SK-N-SH treated with all-trans-retinoic acid at 6 μM for 48 hours (cell line): ENCODE results near the gene TIAM1.

Source experiments
- ATAC-seq: fragments of 200-7000 bp; cut with Tn5 transposase; 3 replicates; pipeline ENCODE4 v1.9.1; 2020; ENCODE audit warnings: mild to moderate bottlenecking, moderate library complexity
- ARNTL ChIP-seq: fragments of 450-650 bp; formaldehyde crosslinking; IDR thresholded peaks from 2 replicates; pipeline ENCODE4 v1.5.0; 2020; ENCODE audit warnings: low read depth, mild to moderate bottlenecking, moderate library complexity, borderline replicate concordance
- CREB5 ChIP-seq: fragments of 250-450 bp; sonication (Bioruptor Pico); IDR thresholded peaks from 2 replicates; pipeline ENCODE4 v1.5.1; 2020; ENCODE audit warnings: low read depth, mild to moderate bottlenecking, moderate library complexity
- CSDC2 ChIP-seq: fragments of 250-450 bp; sonication (Bioruptor Pico); IDR thresholded peaks from 2 replicates; pipeline ENCODE4 v1.5.0; 2020; ENCODE audit warnings: mild to moderate bottlenecking, moderate library complexity
- ESRRG ChIP-seq: fragments of 250-450 bp; sonication (Bioruptor Pico); IDR thresholded peaks from 2 replicates; pipeline ENCODE4 v1.6.1; 2021; ENCODE audit warnings: mild to moderate bottlenecking
- GLIS3 ChIP-seq: fragments of 250-450 bp; sonication (Bioruptor Pico); IDR thresholded peaks from 2 replicates; pipeline ENCODE4 v1.5.0; 2020; ENCODE audit warnings: mild to moderate bottlenecking, moderate library complexity
- ISL1 ChIP-seq: fragments of 250-450 bp; sonication (Bioruptor Pico); IDR thresholded peaks from 2 replicates; pipeline ENCODE4 v2.1.2; 2022; ENCODE audit warnings: mild to moderate bottlenecking, moderate library complexity
- POU6F1 ChIP-seq: fragments of 250-450 bp; sonication (Bioruptor Pico); IDR thresholded peaks from 2 replicates; pipeline ENCODE4 v1.8.0; 2021; ENCODE audit warnings: low read depth, mild to moderate bottlenecking, moderate library complexity, borderline replicate concordance
- PPARA ChIP-seq: fragments of 250-450 bp; sonication (Bioruptor Pico); IDR thresholded peaks from 2 replicates; pipeline ENCODE4 v1.5.0; 2020; ENCODE audit warnings: mild to moderate bottlenecking, borderline replicate concordance
- RARB ChIP-seq: fragments of 250-450 bp; sonication (Bioruptor Pico); IDR thresholded peaks from 2 replicates; pipeline ENCODE4 v1.8.0; 2021; ENCODE audit warnings: mild to moderate bottlenecking, moderate library complexity
- SNAI2 ChIP-seq: fragments of 250-450 bp; sonication (Bioruptor Pico); IDR thresholded peaks from 2 replicates; pipeline ENCODE4 v1.5.0; 2020; ENCODE audit warnings: mild to moderate bottlenecking, moderate library complexity
- TCF4 ChIP-seq: fragments of 250-450 bp; sonication (Bioruptor Pico); IDR thresholded peaks from 2 replicates; pipeline ENCODE4 v1.8.0; 2021; ENCODE audit warnings: mild to moderate bottlenecking, moderate library complexity, borderline replicate concordance
- TOX ChIP-seq: fragments of 250-450 bp; sonication (Bioruptor Pico); IDR thresholded peaks from 2 replicates; pipeline ENCODE4 v1.8.0; 2021; ENCODE audit warnings: mild to moderate bottlenecking, moderate library complexity, borderline replicate concordance
- ZC3H10 ChIP-seq: fragments of 250-450 bp; sonication (Bioruptor Pico); IDR thresholded peaks from 2 replicates; pipeline ENCODE4 v1.5.1; 2021; ENCODE audit warnings: mild to moderate bottlenecking, moderate library complexity
- ZFP3 ChIP-seq: fragments of 250-450 bp; sonication (Bioruptor Pico); IDR thresholded peaks from 2 replicates; pipeline ENCODE4 v1.5.0; 2020; ENCODE audit warnings: mild to moderate bottlenecking, moderate library complexity
- ZNF565 ChIP-seq: fragments of 450-650 bp; formaldehyde crosslinking; conservative IDR thresholded peaks from 2 replicates; pipeline ENCODE4 v1.5.0; 2020; ENCODE audit warnings: low read depth, mild to moderate bottlenecking, moderate library complexity
- ZNF70 ChIP-seq: fragments of 450-650 bp; formaldehyde crosslinking; IDR thresholded peaks from 2 replicates; pipeline ENCODE4 v1.5.0; 2020; ENCODE audit warnings: mild to moderate bottlenecking, moderate library complexity
- ZNF8 ChIP-seq: fragments of 450-650 bp; formaldehyde crosslinking; IDR thresholded peaks from 2 replicates; pipeline ENCODE4 v1.5.0; 2020; ENCODE audit warnings: mild to moderate bottlenecking, moderate library complexity
- TF ChIP-seq, protein P1 (sequence below): fragments of 250-450 bp; sonication (Bioruptor Pico); IDR thresholded peaks from 2 replicates; pipeline ENCODE4 v1.8.0; 2020; ENCODE audit warnings: mild to moderate bottlenecking, moderate library complexity, borderline replicate concordance
- TF ChIP-seq, protein P2 (sequence below): fragments of 250-450 bp; sonication (Bioruptor Pico); IDR thresholded peaks from 2 replicates; pipeline ENCODE4 v1.5.0; 2020; ENCODE audit warnings: mild to moderate bottlenecking, moderate library complexity

TIAM1 gene

GRCh38 chr21:31136891-31137290, 207.2 kb downstream of the TIAM1 start:
- peak; percentile 39; the same call in 1 of the 3 replicates for ATAC-seq
- TF ChIP-seq PPARA (CRISPR knock-in tag) (no peak), ESRRG (CRISPR knock-in tag) (no peak), ZFP3 (CRISPR knock-in tag) (0 out of 2 replicates have a peak, but pooled peaks have one; percentile 29), SNAI2 (CRISPR knock-in tag) (no peak), ZC3H10 (no peak), TOX (CRISPR knock-in tag) (no peak), POU6F1 (no peak)
- TF ChIP-seq, protein P1, sequence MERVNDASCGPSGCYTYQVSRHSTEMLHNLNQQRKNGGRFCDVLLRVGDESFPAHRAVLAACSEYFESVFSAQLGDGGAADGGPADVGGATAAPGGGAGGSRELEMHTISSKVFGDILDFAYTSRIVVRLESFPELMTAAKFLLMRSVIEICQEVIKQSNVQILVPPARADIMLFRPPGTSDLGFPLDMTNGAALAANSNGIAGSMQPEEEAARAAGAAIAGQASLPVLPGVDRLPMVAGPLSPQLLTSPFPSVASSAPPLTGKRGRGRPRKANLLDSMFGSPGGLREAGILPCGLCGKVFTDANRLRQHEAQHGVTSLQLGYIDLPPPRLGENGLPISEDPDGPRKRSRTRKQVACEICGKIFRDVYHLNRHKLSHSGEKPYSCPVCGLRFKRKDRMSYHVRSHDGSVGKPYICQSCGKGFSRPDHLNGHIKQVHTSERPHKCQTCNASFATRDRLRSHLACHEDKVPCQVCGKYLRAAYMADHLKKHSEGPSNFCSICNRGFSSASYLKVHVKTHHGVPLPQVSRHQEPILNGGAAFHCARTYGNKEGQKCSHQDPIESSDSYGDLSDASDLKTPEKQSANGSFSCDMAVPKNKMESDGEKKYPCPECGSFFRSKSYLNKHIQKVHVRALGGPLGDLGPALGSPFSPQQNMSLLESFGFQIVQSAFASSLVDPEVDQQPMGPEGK (CRISPR knock-in tag) = no peak

DNA sequence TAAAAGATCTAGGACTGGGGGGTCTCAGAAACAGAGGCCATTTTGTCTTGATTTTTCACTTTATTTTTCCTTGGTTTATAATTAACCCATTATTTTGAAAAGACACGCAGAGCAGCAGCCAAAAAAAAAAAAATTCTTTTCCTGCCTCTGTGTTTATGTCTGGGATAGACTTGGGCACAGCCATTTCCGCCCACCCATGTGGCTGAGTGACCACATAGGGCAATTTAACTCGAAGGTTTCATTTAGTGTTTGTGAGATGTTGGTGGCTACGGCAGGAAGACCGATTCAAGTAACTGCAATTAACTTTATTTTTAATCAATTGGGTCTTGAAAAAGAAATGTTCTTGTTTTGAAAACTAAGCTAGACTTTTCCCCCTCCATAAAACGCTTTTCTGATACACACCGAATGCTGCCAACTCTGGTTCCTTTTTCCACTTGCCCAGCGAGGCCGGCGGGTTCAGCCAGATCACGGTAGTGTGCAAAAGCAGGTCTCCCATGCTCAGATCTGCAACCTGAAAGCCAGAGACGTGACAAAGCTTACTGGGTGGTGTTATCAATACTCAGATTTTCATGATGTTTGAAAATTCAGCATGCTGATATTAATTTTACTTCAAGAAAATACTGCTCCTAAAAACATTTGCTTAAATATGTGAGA, 208.4 kb downstream of the TIAM1 start:
- ATAC-seq = no peak
- TF ChIP-seq TOX (CRISPR knock-in tag) (no peak), ZFP3 (CRISPR knock-in tag) (no peak), ZNF70 (no peak), GLIS3 (CRISPR knock-in tag) (no peak), ARNTL (no peak), CSDC2 (CRISPR knock-in tag) (no peak), ZC3H10 (no peak)
- TF ChIP-seq, protein P2, sequence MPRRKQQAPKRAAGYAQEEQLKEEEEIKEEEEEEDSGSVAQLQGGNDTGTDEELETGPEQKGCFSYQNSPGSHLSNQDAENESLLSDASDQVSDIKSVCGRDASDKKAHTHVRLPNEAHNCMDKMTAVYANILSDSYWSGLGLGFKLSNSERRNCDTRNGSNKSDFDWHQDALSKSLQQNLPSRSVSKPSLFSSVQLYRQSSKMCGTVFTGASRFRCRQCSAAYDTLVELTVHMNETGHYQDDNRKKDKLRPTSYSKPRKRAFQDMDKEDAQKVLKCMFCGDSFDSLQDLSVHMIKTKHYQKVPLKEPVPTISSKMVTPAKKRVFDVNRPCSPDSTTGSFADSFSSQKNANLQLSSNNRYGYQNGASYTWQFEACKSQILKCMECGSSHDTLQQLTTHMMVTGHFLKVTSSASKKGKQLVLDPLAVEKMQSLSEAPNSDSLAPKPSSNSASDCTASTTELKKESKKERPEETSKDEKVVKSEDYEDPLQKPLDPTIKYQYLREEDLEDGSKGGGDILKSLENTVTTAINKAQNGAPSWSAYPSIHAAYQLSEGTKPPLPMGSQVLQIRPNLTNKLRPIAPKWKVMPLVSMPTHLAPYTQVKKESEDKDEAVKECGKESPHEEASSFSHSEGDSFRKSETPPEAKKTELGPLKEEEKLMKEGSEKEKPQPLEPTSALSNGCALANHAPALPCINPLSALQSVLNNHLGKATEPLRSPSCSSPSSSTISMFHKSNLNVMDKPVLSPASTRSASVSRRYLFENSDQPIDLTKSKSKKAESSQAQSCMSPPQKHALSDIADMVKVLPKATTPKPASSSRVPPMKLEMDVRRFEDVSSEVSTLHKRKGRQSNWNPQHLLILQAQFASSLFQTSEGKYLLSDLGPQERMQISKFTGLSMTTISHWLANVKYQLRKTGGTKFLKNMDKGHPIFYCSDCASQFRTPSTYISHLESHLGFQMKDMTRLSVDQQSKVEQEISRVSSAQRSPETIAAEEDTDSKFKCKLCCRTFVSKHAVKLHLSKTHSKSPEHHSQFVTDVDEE (CRISPR knock-in tag) = no peak

- TF ChIP-seq ZC3H10 (no peak), ARNTL (no peak), CREB5 (CRISPR knock-in tag) (no peak), TCF4 (CRISPR knock-in tag) (no peak), ESRRG (CRISPR knock-in tag) (no peak), ZNF8 (CRISPR knock-in tag) (no peak), SNAI2 (CRISPR knock-in tag) (no peak), ZNF565 (CRISPR knock-in tag) (no peak), PPARA (CRISPR knock-in tag) (no peak), POU6F1 (no peak), GLIS3 (CRISPR knock-in tag) (no peak), ZNF70 (no peak), RARB (CRISPR knock-in tag) (no peak), ISL1 (CRISPR knock-in tag) (no peak)
- TF ChIP-seq, protein P2 (CRISPR knock-in tag) = no peak
- TF ChIP-seq, protein P1 (CRISPR knock-in tag) = no peak
- ATAC-seq = no peak
Observed at GRCh38 chr21:31133243-31133830, 210.7 kb downstream of the TIAM1 start.
